ENCODE data around the gene COX6B1.

The COX6B1 gene

GRCh38 chr19:35620001-35620400 is 28.1 kb upstream of the COX6B1 start:
- no peak for ATAC-seq (ENCODE audit: low read depth)
- Mint-ChIP-seq H3K36me3 (peaks cover 5% of the 10 kb centered on the region), H3K27me3 (no peaks in the 10 kb centered on the region), H3K4me3 (no peak overlapping the region), H3K27ac (no peak overlapping the region), H3K9me3 (no peaks in the 10 kb centered on the region), H3K4me1 (peaks cover 2% of the 10 kb centered on the region)
- no peak for DNase-seq (ENCODE audit: low spot score in 2 of 2)

GRCh38 chr19:35621708-35622107 is 26.4 kb upstream of the COX6B1 start:
- ATAC-seq (ENCODE audit: low read depth): no peak
- H3K4me1 Mint-ChIP-seq: peaks cover 2% of the 10 kb centered on the region
- H3K9me3 Mint-ChIP-seq: no peaks in the 10 kb centered on the region
- peak overlapping the region; percentile 32 for H3K27ac Mint-ChIP-seq
- H3K36me3 Mint-ChIP-seq: peaks cover 1% of the 10 kb centered on the region
- H3K4me3 Mint-ChIP-seq: no peak overlapping the region
- no peak for DNase-seq (ENCODE audit: low spot score in 2 of 2)
- no peaks in the 10 kb centered on the region for H3K27me3 Mint-ChIP-seq

GRCh38 chr19:35622750-35623149 is 25.4 kb upstream of the COX6B1 start:
- ATAC-seq (ENCODE audit: low read depth): no peak

GRCh38 chr19:35623327-35624010 is 24.7 kb upstream of the COX6B1 start:
- peaks cover 6% of the 10 kb centered on the region for H3K4me1 Mint-ChIP-seq
- DNase-seq (ENCODE audit: low spot score in 2 of 2) (no peak), ATAC-seq (ENCODE audit: low read depth) (no peak)
- no peaks in the 10 kb centered on the region for H3K9me3 Mint-ChIP-seq
- no peaks in the 10 kb centered on the region for H3K36me3 Mint-ChIP-seq
- H3K27me3 Mint-ChIP-seq: no peaks in the 10 kb centered on the region
- H3K4me3 Mint-ChIP-seq: no peak overlapping the region
- H3K27ac Mint-ChIP-seq: peak overlapping the region; percentile 25

More at GRCh38 chr19:35622750-35623149, 25.4 kb upstream of the COX6B1 start:
- Mint-ChIP-seq H3K4me3 (no peak overlapping the region), H3K4me1 (peaks cover 2% of the 10 kb centered on the region), H3K27ac (no peak overlapping the region), H3K27me3 (no peaks in the 10 kb centered on the region), H3K9me3 (no peaks in the 10 kb centered on the region), H3K36me3 (peaks cover 1% of the 10 kb centered on the region)
- no peak for DNase-seq (ENCODE audit: low spot score in 2 of 2)

GRCh38 chr19:35628264-35628564 is 19.9 kb upstream of the COX6B1 start:
- H3K27me3 Mint-ChIP-seq: no peaks in the 10 kb centered on the region
- H3K36me3 Mint-ChIP-seq: peaks cover 19% of the 10 kb centered on the region
- ATAC-seq (ENCODE audit: low read depth): peak; percentile 4

GRCh38 chr19:35628565-35629331 is 19.4 kb upstream of the COX6B1 start, which contains the start of gene RBM42:
TSS of gene RBM42 (plus strand) at chr19:35629036. CDS start at chr19:35629154, 118 bp downstream.
- Mint-ChIP-seq H3K9me3 (no peaks in the 10 kb centered on the region), H3K4me1 (peaks cover 12% of the 10 kb centered on the region), H3K4me3 (peak within 1 kb of the TSS; percentile 96), H3K27ac (peak within 1 kb of the TSS; percentile 96), H3K36me3 (peaks cover 23% of the 10 kb centered on the region), H3K27me3 (no peaks in the 10 kb centered on the region)
- peak; percentile 96 to 99 for DNase-seq (ENCODE audit: low spot score in 2 of 2)
- ATAC-seq (ENCODE audit: low read depth): peak; percentile 98

More at GRCh38 chr19:35628264-35628564, 19.9 kb upstream of the COX6B1 start:
- DNase-seq (ENCODE audit: low spot score in 2 of 2): no peak
- Mint-ChIP-seq H3K9me3 (no peaks in the 10 kb centered on the region), H3K27ac (peak overlapping the region; percentile 96), H3K4me1 (peaks cover 12% of the 10 kb centered on the region), H3K4me3 (peak overlapping the region; percentile 96)

- Mint-ChIP-seq H3K4me1 (peaks cover 12% of the 10 kb centered on the region), H3K9me3 (no peaks in the 10 kb centered on the region), H3K27ac (peak overlapping the region; percentile 96), H3K36me3 (peaks cover 23% of the 10 kb centered on the region), H3K27me3 (no peaks in the 10 kb centered on the region), H3K4me3 (peak overlapping the region; percentile 96)
- no peak for DNase-seq (ENCODE audit: low spot score in 2 of 2)
- no peak for ATAC-seq (ENCODE audit: low read depth)
Measured at GRCh38 chr19:35629332-35629633, 18.8 kb upstream of the COX6B1 start.

- Mint-ChIP-seq H3K36me3 (peaks cover 40% of the 10 kb centered on the region), H3K27ac (no peak overlapping the region), H3K27me3 (no peaks in the 10 kb centered on the region), H3K9me3 (no peaks in the 10 kb centered on the region), H3K4me1 (peaks cover 6% of the 10 kb centered on the region), H3K4me3 (no peak overlapping the region)
- DNase-seq (ENCODE audit: low spot score in 2 of 2) (no peak), ATAC-seq (ENCODE audit: low read depth) (no peak)
Measured at GRCh38 chr19:35633727-35634440, 14.2 kb upstream of the COX6B1 start.

- no peaks in the 10 kb centered on the region for H3K27me3 Mint-ChIP-seq
- no peaks in the 10 kb centered on the region for H3K9me3 Mint-ChIP-seq
- ATAC-seq (ENCODE audit: low read depth) (no peak), DNase-seq (ENCODE audit: low spot score in 2 of 2) (no peak)
- H3K4me3 Mint-ChIP-seq: no peak overlapping the region
- peaks cover 9% of the 10 kb centered on the region for H3K4me1 Mint-ChIP-seq
- no peak overlapping the region for H3K27ac Mint-ChIP-seq
- H3K36me3 Mint-ChIP-seq: peaks cover 33% of the 10 kb centered on the region
Measured at GRCh38 chr19:35636651-35637050, 11.5 kb upstream of the COX6B1 start.

- Mint-ChIP-seq H3K4me1 (peaks cover 7% of the 10 kb centered on the region), H3K27me3 (no peaks in the 10 kb centered on the region), H3K9me3 (no peaks in the 10 kb centered on the region), H3K36me3 (peaks cover 29% of the 10 kb centered on the region), H3K4me3 (no peak overlapping the region), H3K27ac (no peak overlapping the region)
- no peak for DNase-seq (ENCODE audit: low spot score in 2 of 2)
- ATAC-seq (ENCODE audit: low read depth): no peak
Measured at GRCh38 chr19:35637165-35637564, 11.0 kb upstream of the COX6B1 start.

GRCh38 chr19:35639321-35639639 is 8.8 kb upstream of the COX6B1 start:
- Mint-ChIP-seq H3K27ac (no peak overlapping the region), H3K36me3 (peaks cover 17% of the 10 kb centered on the region), H3K27me3 (no peaks in the 10 kb centered on the region), H3K4me1 (peaks cover 9% of the 10 kb centered on the region), H3K4me3 (no peak overlapping the region), H3K9me3 (no peaks in the 10 kb centered on the region)
- DNase-seq (ENCODE audit: low spot score in 2 of 2): no peak
- ATAC-seq (ENCODE audit: low read depth): no peak

- Mint-ChIP-seq H3K4me1 (peaks cover 15% of the 10 kb centered on the region), H3K27ac (no peak overlapping the region), H3K4me3 (no peak overlapping the region)
Measured at GRCh38 chr19:35639863-35640262, 8.3 kb upstream of the COX6B1 start.

GRCh38 chr19:35641515-35642151 is 6.5 kb upstream of the COX6B1 start, which contains the start of gene ETV2:
TSS of gene ETV2 (plus strand) at chr19:35641745. CDS start at chr19:35642461, 716 bp downstream.
- Mint-ChIP-seq H3K27ac (peak within 1 kb of the TSS; percentile 38), H3K36me3 (peaks cover 9% of the 10 kb centered on the region), H3K9me3 (no peaks in the 10 kb centered on the region), H3K4me1 (peaks cover 20% of the 10 kb centered on the region), H3K27me3 (no peaks in the 10 kb centered on the region), H3K4me3 (peak within 1 kb of the TSS; percentile 90)
- ATAC-seq (ENCODE audit: low read depth): no peak
- DNase-seq (ENCODE audit: low spot score in 2 of 2): no peak

More at GRCh38 chr19:35639863-35640262, 8.3 kb upstream of the COX6B1 start:
- no peaks in the 10 kb centered on the region for H3K27me3 Mint-ChIP-seq
- H3K9me3 Mint-ChIP-seq: no peaks in the 10 kb centered on the region
- ATAC-seq (ENCODE audit: low read depth) (no peak), DNase-seq (ENCODE audit: low spot score in 2 of 2) (no peak)
- peaks cover 17% of the 10 kb centered on the region for H3K36me3 Mint-ChIP-seq

- H3K36me3 Mint-ChIP-seq: peaks cover 5% of the 10 kb centered on the region
- ATAC-seq (ENCODE audit: low read depth) (no peak), DNase-seq (ENCODE audit: low spot score in 2 of 2) (no peak)
- peak overlapping the region; percentile 90 for H3K4me3 Mint-ChIP-seq
- peak overlapping the region; percentile 38 for H3K27ac Mint-ChIP-seq
- H3K9me3 Mint-ChIP-seq: no peaks in the 10 kb centered on the region
- no peaks in the 10 kb centered on the region for H3K27me3 Mint-ChIP-seq
- H3K4me1 Mint-ChIP-seq: peaks cover 20% of the 10 kb centered on the region
Measured at GRCh38 chr19:35642312-35642711, 5.8 kb upstream of the COX6B1 start.

Measured in memory B cell (primary cell).